ENCODE results near the gene PCDHGA9. TPM values are rescaled to one million over a fixed set of nuclear protein-coding genes. Genes with fewer than 3 reads are reported as not detected.
"Not testable (repeated sequence)": the region's sequence is repeated elsewhere in the genome, so short reads cannot be mapped to it uniquely, and the experiment has no call there.

The PCDHGA9 gene
- total RNA-seq, 1 donor from 2014 or later = 2.2 TPM

- DNase-seq (ENCODE audit: low read depth in 2 of 2) = no peak
These were observed 11.0 kb downstream of the PCDHGA9 start for GRCh38 chr5:141413540-141414069.

DNA sequence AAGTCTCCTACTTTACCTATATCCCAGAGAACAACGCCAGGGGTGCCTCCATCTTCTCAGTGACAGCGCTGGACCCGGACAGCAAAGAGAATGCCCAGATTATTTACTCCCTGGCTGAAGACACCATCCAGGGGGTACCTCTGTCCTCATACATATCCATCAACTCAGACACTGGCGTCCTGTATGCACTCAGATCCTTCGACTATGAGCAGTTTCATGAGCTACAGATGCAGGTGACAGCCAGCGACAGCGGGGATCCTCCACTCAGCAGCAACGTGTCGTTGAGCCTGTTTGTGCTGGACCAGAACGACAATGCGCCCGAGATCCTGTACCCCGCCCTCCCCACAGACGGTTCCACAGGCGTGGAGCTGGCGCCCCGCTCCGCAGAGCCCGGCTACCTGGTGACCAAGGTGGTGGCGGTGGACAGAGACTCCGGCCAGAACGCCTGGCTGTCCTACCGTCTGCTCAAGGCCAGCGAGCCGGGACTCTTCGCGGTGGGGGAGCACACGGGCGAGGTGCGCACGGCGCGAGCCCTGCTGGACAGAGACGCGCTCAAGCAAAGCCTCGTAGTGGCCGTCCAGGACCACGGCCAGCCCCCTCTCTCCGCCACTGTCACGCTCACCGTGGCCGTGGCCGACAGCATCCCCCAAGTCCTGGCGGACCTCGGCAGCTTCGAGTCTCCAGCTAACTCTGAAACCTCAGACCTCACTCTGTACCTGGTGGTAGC, 12.1 kb downstream of the PCDHGA9 start:
- DNase-seq (ENCODE audit: low read depth in 2 of 2) = not testable (repeated sequence)

- not testable (repeated sequence) for DNase-seq (ENCODE audit: low read depth in 2 of 2)
These were observed 12.7 kb downstream of the PCDHGA9 start for GRCh38 chr5:141415275-141415618.

GRCh38 chr5:141417494-141418172, 15.1 kb downstream of the PCDHGA9 start, which contains the start of gene PCDHGB7:
Gene PCDHGB7, plus strand, starts transcription at chr5:141417677. Its CDS starts 183 bp downstream, at chr5:141417860.
- peak; percentile 85 to 89 for DNase-seq (ENCODE audit: low read depth in 2 of 2)

DNA sequence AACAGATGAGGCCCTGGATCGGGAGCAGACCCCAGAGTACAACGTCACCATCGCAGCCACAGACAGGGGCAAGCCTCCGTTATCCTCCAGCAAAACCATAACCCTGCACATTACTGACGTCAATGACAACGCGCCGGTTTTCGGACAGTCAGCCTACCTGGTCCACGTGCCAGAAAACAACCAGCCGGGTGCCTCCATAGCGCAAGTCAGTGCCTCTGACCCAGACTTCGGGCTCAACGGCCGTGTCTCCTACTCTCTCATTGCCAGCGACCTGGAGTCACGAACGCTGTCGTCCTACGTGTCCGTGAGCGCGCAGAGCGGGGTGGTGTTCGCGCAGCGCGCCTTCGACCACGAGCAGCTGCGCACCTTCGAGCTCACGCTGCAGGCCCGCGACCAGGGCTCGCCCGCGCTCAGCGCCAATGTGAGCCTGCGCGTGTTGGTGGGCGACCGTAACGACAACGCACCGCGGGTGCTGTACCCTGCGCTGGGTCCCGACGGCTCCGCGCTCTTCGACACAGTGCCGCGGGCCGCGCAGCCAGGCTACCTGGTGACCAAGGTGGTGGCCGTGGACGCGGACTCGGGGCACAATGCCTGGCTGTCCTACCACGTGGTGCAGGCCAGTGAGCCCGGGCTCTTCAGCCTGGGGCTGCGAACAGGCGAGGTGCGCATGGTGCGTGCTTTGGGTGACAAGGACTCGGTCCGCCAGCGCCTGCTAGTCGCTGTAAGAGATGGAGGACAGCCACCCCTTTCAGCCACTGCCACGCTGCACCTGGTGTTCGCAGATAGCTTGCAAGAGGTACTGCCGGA, 16.7 kb downstream of the PCDHGA9 start:
- DNase-seq (ENCODE audit: low read depth in 2 of 2) = no peak

GRCh38 chr5:141420855-141421488, 18.4 kb downstream of the PCDHGA9 start, which contains the start of gene PCDHGA11:
Gene PCDHGA11, plus strand, starts transcription at chr5:141421051. Its CDS starts 177 bp downstream, at chr5:141421228.
- DNase-seq (ENCODE audit: low read depth in 2 of 2) = peak; percentile 54 to 72

GRCh38 chr5:141421489-141421855, 18.9 kb downstream of the PCDHGA9 start:
- no peak for DNase-seq (ENCODE audit: low read depth in 2 of 2)

DNA sequence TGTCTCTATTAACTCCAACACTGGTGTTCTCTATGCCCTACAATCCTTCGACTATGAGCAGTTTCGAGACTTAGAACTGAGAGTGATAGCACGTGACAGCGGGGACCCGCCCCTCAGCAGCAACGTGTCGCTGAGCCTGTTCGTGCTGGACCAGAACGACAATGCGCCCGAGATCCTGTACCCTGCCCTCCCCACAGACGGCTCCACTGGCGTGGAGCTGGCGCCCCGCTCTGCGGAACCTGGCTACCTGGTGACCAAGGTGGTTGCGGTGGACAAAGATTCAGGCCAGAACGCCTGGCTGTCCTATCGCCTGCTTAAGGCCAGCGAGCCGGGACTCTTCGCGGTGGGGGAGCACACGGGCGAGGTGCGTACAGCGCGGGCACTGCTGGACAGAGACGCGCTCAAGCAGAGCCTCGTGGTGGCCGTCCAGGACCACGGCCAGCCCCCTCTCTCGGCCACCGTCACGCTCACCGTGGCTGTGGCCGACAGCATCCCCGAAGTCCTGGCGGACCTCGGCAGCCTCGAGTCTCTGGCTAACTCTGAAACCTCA, 20.2 kb downstream of the PCDHGA9 start:
- DNase-seq (ENCODE audit: low read depth in 2 of 2) = no peak

DNA sequence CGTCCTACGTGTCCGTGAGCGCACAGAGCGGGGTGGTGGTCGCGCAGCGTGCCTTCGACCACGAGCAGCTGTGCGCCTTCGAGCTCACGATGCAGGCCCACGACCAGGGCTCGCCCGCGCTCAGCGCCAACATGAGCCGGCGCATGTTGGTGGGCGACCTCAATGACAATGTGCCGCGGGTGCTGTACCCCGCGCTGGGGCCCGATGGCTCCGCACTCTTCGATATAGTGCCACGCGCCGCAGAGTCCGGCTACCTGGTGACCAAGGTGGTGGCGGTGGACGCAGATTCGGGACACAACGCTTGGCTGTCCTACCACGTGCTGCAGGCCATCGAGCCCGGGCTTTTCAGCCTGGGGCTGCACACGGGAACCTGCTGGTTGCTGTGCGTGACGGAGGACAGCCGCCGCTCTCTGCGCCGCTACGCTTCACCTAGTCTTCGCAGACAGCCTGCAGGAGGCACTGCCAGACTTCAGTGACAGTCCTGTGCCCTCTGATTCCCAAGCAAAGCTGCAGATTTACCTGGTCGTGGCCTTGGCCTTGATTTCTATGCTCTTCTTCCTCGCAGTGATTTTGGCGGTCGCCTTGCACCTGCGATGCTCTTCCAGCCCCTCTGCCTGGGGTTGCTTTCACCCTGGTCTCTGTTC, 25.3 kb downstream of the PCDHGA9 start:
- DNase-seq (ENCODE audit: low read depth in 2 of 2) = no peak

DNA sequence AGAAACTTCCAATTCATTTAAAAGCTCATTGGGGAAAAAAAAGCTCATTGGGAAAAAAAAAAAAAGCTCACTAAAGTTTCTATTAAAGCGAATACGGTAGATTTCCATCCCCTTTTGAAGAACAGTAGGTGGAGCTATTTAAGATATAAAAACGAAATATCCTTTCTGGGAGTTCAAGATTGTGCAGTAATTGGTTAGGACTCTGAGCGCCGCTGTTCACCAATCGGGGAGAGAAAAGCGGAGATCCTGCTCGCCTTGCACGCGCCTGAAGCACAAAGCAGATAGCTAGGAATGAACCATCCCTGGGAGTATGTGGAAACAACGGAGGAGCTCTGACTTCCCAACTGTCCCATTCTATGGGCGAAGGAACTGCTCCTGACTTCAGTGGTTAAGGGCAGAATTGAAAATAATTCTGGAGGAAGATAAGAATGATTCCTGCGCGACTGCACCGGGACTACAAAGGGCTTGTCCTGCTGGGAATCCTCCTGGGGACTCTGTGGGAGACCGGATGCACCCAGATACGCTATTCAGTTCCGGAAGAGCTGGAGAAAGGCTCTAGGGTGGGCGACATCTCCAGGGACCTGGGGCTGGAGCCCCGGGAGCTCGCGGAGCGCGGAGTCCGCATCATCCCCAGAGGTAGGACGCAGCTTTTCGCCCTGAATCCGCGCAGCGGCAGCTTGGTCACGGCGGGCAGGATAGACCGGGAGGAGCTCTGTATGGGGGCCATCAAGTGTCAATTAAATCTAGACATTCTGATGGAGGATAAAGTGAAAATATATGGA, 27.9 kb downstream of the PCDHGA9 start, which contains the start of gene PCDHGA12:
TSS of gene PCDHGA12 (plus strand) at position 176 of the 782 bp plus-strand sequence. CDS start at position 429, 253 bp downstream.
- peak; percentile 77 to 87 for DNase-seq (ENCODE audit: low read depth in 2 of 2)

GRCh38 chr5:141431286-141431685, 28.7 kb downstream of the PCDHGA9 start:
- peak in 1 of 2 donors; percentile 20 for DNase-seq (ENCODE audit: low read depth in 2 of 2)

- not testable (repeated sequence) for DNase-seq (ENCODE audit: low read depth in 2 of 2)
These were observed 29.7 kb downstream of the PCDHGA9 start for GRCh38 chr5:141432308-141432707.

- not testable (repeated sequence) for DNase-seq (ENCODE audit: low read depth in 2 of 2)
These were observed 30.1 kb downstream of the PCDHGA9 start for GRCh38 chr5:141432726-141433125.

DNA sequence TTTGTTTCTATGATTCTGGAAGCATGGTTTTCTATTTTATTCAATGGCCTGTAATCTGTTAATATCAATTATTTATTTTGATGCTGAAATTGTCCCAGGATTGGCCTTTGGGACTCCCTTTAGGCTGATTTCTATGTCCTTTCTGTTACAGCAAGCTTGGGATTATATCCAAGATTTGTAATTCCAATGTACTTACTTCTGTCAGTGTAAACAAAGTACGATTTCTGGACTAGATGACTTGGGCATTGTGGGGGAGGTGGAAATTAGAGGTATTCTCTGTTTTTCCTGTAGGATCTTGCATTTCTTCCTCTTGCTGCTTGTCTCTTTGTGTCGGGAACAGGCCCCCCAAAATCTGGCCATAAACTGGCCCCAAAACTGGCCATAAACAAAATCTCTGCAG, 31.4 kb downstream of the PCDHGA9 start:
- DNase-seq (ENCODE audit: low read depth in 2 of 2) = no peak

- DNase-seq (ENCODE audit: low read depth in 2 of 2) = no peak
These were observed 34.6 kb downstream of the PCDHGA9 start for GRCh38 chr5:141437221-141437620.

GRCh38 chr5:141439411-141440141, 37.0 kb downstream of the PCDHGA9 start:
- no peak for DNase-seq (ENCODE audit: low read depth in 2 of 2)

GRCh38 chr5:141440341-141440740, 37.8 kb downstream of the PCDHGA9 start:
- DNase-seq (ENCODE audit: low read depth in 2 of 2) = no peak

- no peak for DNase-seq (ENCODE audit: low read depth in 2 of 2)
These were observed 39.1 kb downstream of the PCDHGA9 start for GRCh38 chr5:141441571-141442170.
